ENCODE results near the gene ZNF724. TPM values are rescaled to one million over a fixed set of nuclear protein-coding genes. Genes with fewer than 3 reads are reported as not detected.

ZNF724 gene
- total and polyA plus RNA-seq, 7 experiments from 2014 or later: 2.9 to 11.3 (median 4.6) TPM

GRCh38 chr19:23273022-23273589 lies 22.9 kb upstream of the ZNF724 start:
- H3K27me3 ChIP-seq (ENCODE audit: control insufficient read depth in 2 of 2, insufficient read depth in 2 of 2, low read length in 2 of 2): no peaks in the 10 kb centered on the region
- Mint-ChIP-seq H3K9me3 (peaks cover 0 to 7% (median 0%) of the 10 kb centered on the region in 11 donors), H3K36me3 (peaks cover 3 to 39% (median 19%) of the 10 kb centered on the region in 5 donors), H3K4me3 (peak overlapping the region; percentile 94 to 99 (median 98)), H3K27ac (peak overlapping the region; percentile 80 to 97 (median 95)), H3K4me1 (peaks cover 15 to 49% (median 30%) of the 10 kb centered on the region in 7 donors), H3K27me3 (no peaks in the 10 kb centered on the region)
- POLR2A ChIA-PET: interaction anchor here (0.6 to 3.6 kb wide), 16 partner anchors 10 to 1768 kb away, joined by 3 to 40 read pairs (median 3); partner anchors contain the start of genes ZNF257, ZNF429, ZNF43 and ZNF675
- no peaks in the 10 kb centered on the region for H3K9me3 ChIP-seq (ENCODE audit: control insufficient read depth in 2 of 3, low read length in 3 of 3)
- peaks cover 0 to 7% of the 10 kb centered on the region in 2 donors for H3K4me1 ChIP-seq (ENCODE audit: control insufficient read depth in 2 of 2, insufficient read depth in 2 of 2, low read length in 2 of 2)
- ATAC-seq (no peak), DNase-seq (peak in 2 of 9 donors; percentile 15 to 23)
- CTCF ChIA-PET: interaction anchor here (1.4 to 1.7 kb wide), 3 partner anchors 10 to 121 kb away, joined by 4 to 8 read pairs (median 5); partner anchors contain the start of gene ZNF724
- H3K36me3 ChIP-seq (ENCODE audit: control insufficient read depth in 2 of 3, insufficient read depth in 3 of 3, low read length in 3 of 3): peaks cover 0 to 17% (median 0%) of the 10 kb centered on the region in 3 experiments
- H3K27ac ChIP-seq (ENCODE audit: low read depth, low read length): peak overlapping the region; percentile 95
- intact Hi-C loops (cut with micrococcal nuclease): loop anchor here (5.0 to 10.0 kb wide), 4 partner anchors 414 to 1768 kb away; partner anchors contain the start of genes ZNF675 (in 2 of the 2), ZNF429 (in 1 of the 2) and ZNF726 (in 1 of the 2)
- H3K4me3 ChIP-seq (ENCODE audit: low read length): peak overlapping the region; percentile 94

- peaks cover 3 to 82% (median 37%) of the 10 kb centered on the region in 5 donors for H3K36me3 Mint-ChIP-seq
- H3K27me3 Mint-ChIP-seq: no peaks in the 10 kb centered on the region
- peaks cover 0 to 6% (median 2%) of the 10 kb centered on the region in 7 donors for H3K4me1 Mint-ChIP-seq
- intact Hi-C loops (cut with micrococcal nuclease): no loop called here
- H3K9me3 Mint-ChIP-seq: peaks cover 0 to 31% (median 0%) of the 10 kb centered on the region in 11 donors
- Histone ChIP-seq H3K27ac (ENCODE audit: low read depth, low read length) (no peak overlapping the region), H3K27me3 (ENCODE audit: control insufficient read depth in 2 of 2, insufficient read depth in 2 of 2, low read length in 2 of 2) (no peaks in the 10 kb centered on the region), H3K4me1 (ENCODE audit: control insufficient read depth in 2 of 2, insufficient read depth in 2 of 2, low read length in 2 of 2) (no peaks in the 10 kb centered on the region), H3K36me3 (ENCODE audit: control insufficient read depth in 2 of 3, insufficient read depth in 3 of 3, low read length in 3 of 3) (peaks cover 0 to 34% (median 8%) of the 10 kb centered on the region in 3 experiments), H3K4me3 (ENCODE audit: low read length) (no peak overlapping the region), H3K9me3 (ENCODE audit: control insufficient read depth in 2 of 3, low read length in 3 of 3) (no peaks in the 10 kb centered on the region)
- no peak for ATAC-seq
- DNase-seq: no peak
- ChIA-PET POLR2A (no interaction called here), CTCF (interaction anchor here (1.2 kb wide), 1 partner anchor 20 kb away, joined by 3 read pairs; no protein-coding TSS in a partner anchor)
- no peak overlapping the region for H3K4me3 Mint-ChIP-seq
- peak overlapping the region in 2 of 9 donors; percentile 14 to 32 for H3K27ac Mint-ChIP-seq
These were observed 13.8 kb upstream of the ZNF724 start for GRCh38 chr19:23263870-23264590.

DNA sequence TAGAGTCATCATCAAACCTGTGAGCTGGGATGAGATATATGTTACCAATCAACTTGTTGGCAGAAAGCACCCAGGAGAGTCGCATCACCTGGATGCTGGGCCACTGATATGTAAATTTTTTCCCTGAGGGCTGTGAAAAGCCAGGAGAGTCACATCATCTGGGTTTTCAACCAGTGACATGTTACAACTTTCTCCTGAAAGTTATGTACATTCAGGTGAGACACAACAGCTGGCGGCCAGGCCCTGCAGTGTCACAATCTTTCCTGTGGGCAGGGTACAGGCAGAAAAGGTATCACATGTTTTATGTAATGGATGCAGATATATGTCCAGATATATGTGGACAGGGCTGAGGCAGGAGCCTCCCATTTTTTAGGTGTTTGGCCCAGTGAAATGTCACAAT lies 13.2 kb upstream of the ZNF724 start:
- H3K4me3 Mint-ChIP-seq: no peak overlapping the region
- no peaks in the 10 kb centered on the region for H3K4me1 ChIP-seq (ENCODE audit: control insufficient read depth in 2 of 2, insufficient read depth in 2 of 2, low read length in 2 of 2)
- no peaks in the 10 kb centered on the region for H3K27me3 Mint-ChIP-seq
- no peak overlapping the region for H3K4me3 ChIP-seq (ENCODE audit: low read length)
- H3K27ac Mint-ChIP-seq: peak overlapping the region in 5 of 9 donors; percentile 2 to 52 (median 32)
- peaks cover 0 to 6% (median 0%) of the 10 kb centered on the region in 7 donors for H3K4me1 Mint-ChIP-seq
- H3K27me3 ChIP-seq (ENCODE audit: control insufficient read depth in 2 of 2, insufficient read depth in 2 of 2, low read length in 2 of 2): no peaks in the 10 kb centered on the region
- no peak overlapping the region for H3K27ac ChIP-seq (ENCODE audit: low read depth, low read length)
- ATAC-seq (no peak), DNase-seq (no peak)
- no peaks in the 10 kb centered on the region for H3K9me3 ChIP-seq (ENCODE audit: control insufficient read depth in 2 of 3, low read length in 3 of 3)
- peaks cover 3 to 83% (median 38%) of the 10 kb centered on the region in 5 donors for H3K36me3 Mint-ChIP-seq
- H3K9me3 Mint-ChIP-seq: peaks cover 0 to 31% (median 0%) of the 10 kb centered on the region in 11 donors
- H3K36me3 ChIP-seq (ENCODE audit: control insufficient read depth in 2 of 3, insufficient read depth in 3 of 3, low read length in 3 of 3): peaks cover 0 to 36% (median 10%) of the 10 kb centered on the region in 3 experiments
- intact Hi-C loops (cut with micrococcal nuclease): no loop called here
- ChIA-PET CTCF (no interaction called here), POLR2A (interaction anchor here (0.8 kb wide), 1 partner anchor 10 kb away, joined by 3 read pairs; no protein-coding TSS in a partner anchor)

DNA sequence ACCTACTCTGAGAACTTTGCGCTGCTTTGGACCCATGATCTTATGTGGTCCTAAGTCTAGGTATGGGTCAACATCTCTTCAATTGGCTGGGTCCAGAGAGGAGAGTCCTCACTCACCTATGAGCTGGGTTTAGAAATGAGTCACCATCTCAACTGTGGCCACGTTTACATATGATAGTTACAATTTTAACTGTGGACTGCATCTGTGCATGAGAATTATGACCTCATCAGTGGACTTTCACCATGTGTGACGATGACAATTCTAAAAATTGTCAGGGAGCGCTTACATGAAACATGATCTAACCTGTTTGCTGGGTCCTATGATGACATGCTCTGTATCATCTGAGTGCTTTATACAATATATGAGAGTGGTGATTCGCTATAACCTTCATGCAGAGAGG lies 12.7 kb upstream of the ZNF724 start:
- ChIA-PET POLR2A (interaction anchor here (0.8 kb wide), 1 partner anchor 10 kb away, joined by 3 read pairs; no protein-coding TSS in a partner anchor), CTCF (no interaction called here)
- Histone ChIP-seq H3K9me3 (ENCODE audit: control insufficient read depth in 2 of 3, low read length in 3 of 3) (no peaks in the 10 kb centered on the region), H3K36me3 (ENCODE audit: control insufficient read depth in 2 of 3, insufficient read depth in 3 of 3, low read length in 3 of 3) (peaks cover 0 to 34% (median 10%) of the 10 kb centered on the region in 3 experiments), H3K27ac (ENCODE audit: low read depth, low read length) (no peak overlapping the region), H3K4me3 (ENCODE audit: low read length) (no peak overlapping the region), H3K27me3 (ENCODE audit: control insufficient read depth in 2 of 2, insufficient read depth in 2 of 2, low read length in 2 of 2) (no peaks in the 10 kb centered on the region), H3K4me1 (ENCODE audit: control insufficient read depth in 2 of 2, insufficient read depth in 2 of 2, low read length in 2 of 2) (no peaks in the 10 kb centered on the region)
- ATAC-seq: no peak
- Mint-ChIP-seq H3K27me3 (no peaks in the 10 kb centered on the region), H3K27ac (peak overlapping the region in 6 of 9 donors; percentile 2 to 52 (median 36)), H3K9me3 (peaks cover 0 to 31% (median 0%) of the 10 kb centered on the region in 11 donors), H3K36me3 (peaks cover 3 to 80% (median 39%) of the 10 kb centered on the region in 5 donors), H3K4me3 (no peak overlapping the region), H3K4me1 (peaks cover 0 to 6% (median 0%) of the 10 kb centered on the region in 7 donors)
- DNase-seq: no peak
- intact Hi-C loops (cut with micrococcal nuclease): no loop called here

DNA sequence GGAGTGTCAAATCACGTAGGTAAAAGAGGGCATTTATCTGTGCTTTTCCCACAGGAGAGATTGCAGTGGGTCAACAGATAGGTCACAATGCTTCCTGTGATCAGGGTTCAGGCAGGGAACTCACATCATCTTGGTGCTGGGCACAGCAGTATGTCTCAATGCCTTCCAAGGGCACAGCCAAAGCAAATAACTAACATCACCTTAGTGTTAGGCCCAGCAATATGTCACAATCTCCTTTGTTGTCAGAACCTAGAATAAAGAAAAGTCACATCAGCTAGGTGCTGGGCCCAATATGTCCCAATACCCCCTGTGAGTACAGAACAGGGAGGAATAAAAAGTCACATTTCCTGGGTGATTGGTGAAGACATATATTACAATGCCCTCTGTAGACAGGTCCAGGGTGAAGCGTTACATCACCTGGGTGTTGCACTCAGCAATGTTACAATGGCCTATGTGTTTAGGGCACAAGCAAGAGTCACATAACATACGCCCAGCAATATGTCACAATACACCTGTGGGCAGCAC lies 11.4 kb upstream of the ZNF724 start:
- H3K36me3 Mint-ChIP-seq: peaks cover 3 to 78% (median 39%) of the 10 kb centered on the region in 5 donors
- no peak for ATAC-seq
- CTCF ChIA-PET: no interaction called here

DNA sequence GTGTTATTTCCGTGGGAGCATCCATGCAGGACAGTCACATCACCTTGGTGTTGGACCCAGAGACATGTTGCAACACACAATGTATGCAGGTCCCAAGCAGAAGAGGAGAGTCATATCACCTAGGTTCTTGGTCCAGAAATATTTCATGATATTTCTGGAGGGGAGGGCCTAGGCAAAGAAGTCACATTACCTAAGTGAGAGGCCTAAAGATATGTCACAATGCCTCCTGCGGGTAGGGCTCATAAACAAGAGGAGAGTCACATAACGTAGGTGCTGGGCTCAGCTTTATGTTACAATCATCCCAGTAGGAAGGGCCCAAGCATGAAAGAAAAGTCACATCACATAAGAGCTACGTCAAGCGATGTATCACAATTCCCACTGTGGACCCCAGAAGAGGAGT lies 10.8 kb upstream of the ZNF724 start:
- ATAC-seq (no peak), DNase-seq (no peak)
- H3K27me3 Mint-ChIP-seq: no peaks in the 10 kb centered on the region
- H3K4me1 Mint-ChIP-seq: peaks cover 0 to 6% (median 0%) of the 10 kb centered on the region in 7 donors
- intact Hi-C loops (cut with micrococcal nuclease): no loop called here
- H3K4me1 ChIP-seq (ENCODE audit: control insufficient read depth in 2 of 2, insufficient read depth in 2 of 2, low read length in 2 of 2): no peaks in the 10 kb centered on the region
- ChIA-PET POLR2A (no interaction called here), CTCF (no interaction called here)
- peaks cover 0 to 32% (median 0%) of the 10 kb centered on the region in 11 donors for H3K9me3 Mint-ChIP-seq
- H3K9me3 ChIP-seq (ENCODE audit: control insufficient read depth in 2 of 3, low read length in 3 of 3): no peaks in the 10 kb centered on the region
- peaks cover 0 to 30% (median 10%) of the 10 kb centered on the region in 3 experiments for H3K36me3 ChIP-seq (ENCODE audit: control insufficient read depth in 2 of 3, insufficient read depth in 3 of 3, low read length in 3 of 3)
- no peaks in the 10 kb centered on the region for H3K27me3 ChIP-seq (ENCODE audit: control insufficient read depth in 2 of 2, insufficient read depth in 2 of 2, low read length in 2 of 2)
- H3K27ac ChIP-seq (ENCODE audit: low read depth, low read length): no peak overlapping the region
- no peak overlapping the region for H3K4me3 Mint-ChIP-seq
- peaks cover 3 to 78% (median 39%) of the 10 kb centered on the region in 5 donors for H3K36me3 Mint-ChIP-seq
- H3K4me3 ChIP-seq (ENCODE audit: low read length): no peak overlapping the region
- H3K27ac Mint-ChIP-seq: peak overlapping the region in 4 of 9 donors; percentile 3 to 67 (median 28)

More for the DNA sequence above, 11.4 kb upstream of the ZNF724 start:
- Mint-ChIP-seq H3K27ac (peak overlapping the region in 4 of 9 donors; percentile 24 to 80 (median 66)), H3K4me3 (no peak overlapping the region), H3K27me3 (no peaks in the 10 kb centered on the region), H3K4me1 (peaks cover 0 to 6% (median 0%) of the 10 kb centered on the region in 7 donors), H3K9me3 (peaks cover 0 to 30% (median 0%) of the 10 kb centered on the region in 11 donors)
- no peak overlapping the region for H3K27ac ChIP-seq (ENCODE audit: low read depth, low read length)
- H3K36me3 ChIP-seq (ENCODE audit: control insufficient read depth in 2 of 3, insufficient read depth in 3 of 3, low read length in 3 of 3): peaks cover 0 to 30% (median 10%) of the 10 kb centered on the region in 3 experiments
- no peaks in the 10 kb centered on the region for H3K4me1 ChIP-seq (ENCODE audit: control insufficient read depth in 2 of 2, insufficient read depth in 2 of 2, low read length in 2 of 2)
- intact Hi-C loops (cut with micrococcal nuclease): no loop called here
- no peaks in the 10 kb centered on the region for H3K27me3 ChIP-seq (ENCODE audit: control insufficient read depth in 2 of 2, insufficient read depth in 2 of 2, low read length in 2 of 2)
- no peak for DNase-seq
- no peaks in the 10 kb centered on the region for H3K9me3 ChIP-seq (ENCODE audit: control insufficient read depth in 2 of 3, low read length in 3 of 3)
- POLR2A ChIA-PET: no interaction called here
- no peak overlapping the region for H3K4me3 ChIP-seq (ENCODE audit: low read length)
